ENCODE data around the gene TLR7. TPM values are rescaled to one million over a fixed set of nuclear protein-coding genes. Genes with fewer than 3 reads are reported as not detected.

Gene TLR7
- total RNA-seq, 1 donor: not detected

DNA sequence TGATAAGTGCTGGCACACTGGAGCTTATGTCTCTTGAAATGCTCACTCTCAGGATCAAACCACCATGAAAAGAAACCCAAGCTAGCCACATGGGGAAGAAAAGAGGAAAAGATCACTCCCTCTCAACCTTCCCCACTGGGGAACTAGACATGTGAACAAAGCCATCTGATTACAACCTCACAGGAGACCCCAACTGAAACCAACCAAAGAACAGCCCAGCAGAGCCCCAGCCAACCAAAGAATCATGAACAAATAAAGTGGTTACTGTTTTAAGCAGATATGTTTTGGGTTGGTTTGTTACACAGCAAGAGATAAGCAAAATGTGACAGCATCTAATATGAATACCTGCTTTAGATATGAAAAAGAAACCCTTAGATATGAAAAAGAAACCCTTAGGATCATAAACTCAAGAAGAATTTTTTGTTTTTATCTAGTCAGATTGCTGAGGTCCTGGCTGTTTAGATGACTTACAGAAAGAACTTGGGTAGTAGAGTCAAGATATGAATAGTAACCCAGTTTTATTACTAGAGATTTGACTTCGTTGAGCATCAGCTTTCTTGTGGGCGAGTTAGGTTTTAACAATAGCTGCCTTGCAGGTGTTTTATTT lies 23.7 kb upstream of the TLR7 start:
- TF ChIP-seq, protein P1, sequence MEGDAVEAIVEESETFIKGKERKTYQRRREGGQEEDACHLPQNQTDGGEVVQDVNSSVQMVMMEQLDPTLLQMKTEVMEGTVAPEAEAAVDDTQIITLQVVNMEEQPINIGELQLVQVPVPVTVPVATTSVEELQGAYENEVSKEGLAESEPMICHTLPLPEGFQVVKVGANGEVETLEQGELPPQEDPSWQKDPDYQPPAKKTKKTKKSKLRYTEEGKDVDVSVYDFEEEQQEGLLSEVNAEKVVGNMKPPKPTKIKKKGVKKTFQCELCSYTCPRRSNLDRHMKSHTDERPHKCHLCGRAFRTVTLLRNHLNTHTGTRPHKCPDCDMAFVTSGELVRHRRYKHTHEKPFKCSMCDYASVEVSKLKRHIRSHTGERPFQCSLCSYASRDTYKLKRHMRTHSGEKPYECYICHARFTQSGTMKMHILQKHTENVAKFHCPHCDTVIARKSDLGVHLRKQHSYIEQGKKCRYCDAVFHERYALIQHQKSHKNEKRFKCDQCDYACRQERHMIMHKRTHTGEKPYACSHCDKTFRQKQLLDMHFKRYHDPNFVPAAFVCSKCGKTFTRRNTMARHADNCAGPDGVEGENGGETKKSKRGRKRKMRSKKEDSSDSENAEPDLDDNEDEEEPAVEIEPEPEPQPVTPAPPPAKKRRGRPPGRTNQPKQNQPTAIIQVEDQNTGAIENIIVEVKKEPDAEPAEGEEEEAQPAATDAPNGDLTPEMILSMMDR (IDR thresholded peaks at IDR 0.05; ENCODE audit: insufficient read depth, low read depth, low read length): no peak
- DNase-seq (ENCODE audit: low read depth): no peak
- no peak overlapping the region for H3K4me3 ChIP-seq (ENCODE audit: low read depth, low read length)

DNA sequence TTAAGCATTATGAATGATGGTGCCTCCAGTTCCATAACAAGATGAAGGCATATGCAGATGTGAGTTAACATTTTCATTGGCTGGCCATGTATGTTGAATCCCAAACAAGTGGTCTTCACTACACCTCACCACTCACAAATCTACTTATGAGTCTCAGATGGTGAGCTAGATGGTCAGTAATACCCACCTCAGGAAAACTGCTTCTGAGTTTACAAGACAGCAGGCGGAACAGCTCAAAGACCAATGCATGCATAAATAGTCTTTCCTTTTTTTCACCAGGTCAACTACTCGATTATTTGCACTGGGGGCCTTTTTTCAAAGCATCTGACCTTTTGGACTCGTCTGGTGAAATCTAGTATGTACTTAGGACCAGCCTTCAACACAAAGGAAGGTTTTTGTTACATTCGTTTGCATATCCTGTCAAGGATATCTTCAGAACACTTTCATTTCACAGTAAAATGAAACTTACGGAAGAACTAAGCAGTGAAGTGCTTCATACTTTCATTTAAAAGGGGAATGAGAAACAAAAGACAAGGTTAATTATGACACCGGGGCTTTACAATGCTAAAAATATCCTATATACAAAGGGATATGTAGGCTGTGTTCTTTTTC lies 23.1 kb upstream of the TLR7 start:
- no peak for DNase-seq (ENCODE audit: low read depth)
- TF ChIP-seq, protein P1 (IDR thresholded peaks at IDR 0.05; ENCODE audit: insufficient read depth, low read depth, low read length): no peak
- no peak overlapping the region for H3K4me3 ChIP-seq (ENCODE audit: low read depth, low read length)

DNA sequence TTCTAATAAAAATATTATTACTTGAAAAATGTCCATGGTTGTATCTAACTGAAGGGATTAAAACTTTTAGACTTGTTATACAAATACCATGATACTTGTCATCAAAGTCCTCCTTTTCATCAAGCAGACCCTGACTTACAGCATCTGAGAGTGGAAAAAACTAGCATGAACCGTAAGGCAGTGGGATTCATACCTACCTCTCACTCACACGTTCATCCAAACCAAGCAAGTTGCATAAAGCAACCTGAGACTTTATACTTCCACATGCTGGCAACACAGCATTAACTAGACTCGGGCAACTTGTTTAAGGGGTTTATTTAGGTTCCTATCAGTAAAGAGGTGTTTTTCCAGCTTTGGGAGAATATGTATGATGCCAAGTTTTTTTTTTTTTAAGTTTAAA lies 22.6 kb upstream of the TLR7 start:
- DNase-seq (ENCODE audit: low read depth): no peak
- H3K4me3 ChIP-seq (ENCODE audit: low read depth, low read length): no peak overlapping the region
- TF ChIP-seq, protein P1 (IDR thresholded peaks at IDR 0.05; ENCODE audit: insufficient read depth, low read depth, low read length): no peak

DNA sequence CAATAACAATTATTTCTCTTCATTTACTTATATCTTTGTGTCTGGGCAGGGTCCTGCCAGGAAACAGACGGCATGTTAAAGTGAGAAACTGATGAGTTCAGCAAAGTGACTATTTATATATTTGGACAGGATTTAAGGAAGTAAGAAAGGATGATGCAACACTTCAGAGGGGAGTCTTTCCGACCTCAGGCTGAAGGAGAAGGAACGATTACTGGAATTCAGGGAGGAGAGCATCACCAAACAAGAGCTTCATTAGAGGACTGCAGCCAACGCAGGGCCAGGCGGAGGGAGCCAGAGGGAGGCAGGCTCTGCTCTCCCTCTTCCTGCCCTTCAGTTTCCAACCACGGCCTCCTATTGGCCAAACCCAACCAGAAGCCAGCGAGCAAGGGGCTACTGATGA lies 1.5 kb upstream of the TLR7 start:
- TF ChIP-seq, protein P1 (IDR thresholded peaks at IDR 0.05; ENCODE audit: insufficient read depth, low read depth, low read length): no peak
- DNase-seq (ENCODE audit: low read depth): peak; percentile 11
- H3K4me3 ChIP-seq (ENCODE audit: low read depth, low read length): no peak overlapping the region

DNA sequence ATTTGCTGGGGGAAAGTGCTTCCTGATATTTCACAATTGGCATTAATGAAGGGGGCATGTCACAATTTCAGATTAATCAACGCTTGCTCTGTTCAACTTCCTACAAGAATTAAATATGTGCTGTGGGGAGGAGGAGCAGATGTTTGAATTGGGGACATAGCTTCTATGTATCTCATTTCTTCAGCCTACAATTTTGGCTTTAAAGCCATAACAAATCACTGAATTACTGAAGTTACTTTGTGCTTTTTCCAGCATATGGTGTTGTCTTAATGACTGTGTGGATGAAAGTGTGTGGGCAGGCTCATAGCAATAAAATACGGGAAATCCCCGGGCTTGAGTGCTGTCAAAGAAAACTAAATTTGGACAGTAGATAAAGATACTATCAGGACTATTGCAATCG lies 813 bp downstream of the TLR7 start:
- no peak overlapping the region for H3K4me3 ChIP-seq (ENCODE audit: low read depth, low read length)
- TF ChIP-seq, protein P1 (IDR thresholded peaks at IDR 0.05; ENCODE audit: insufficient read depth, low read depth, low read length): no peak
- DNase-seq (ENCODE audit: low read depth): peak; percentile 12

DNA sequence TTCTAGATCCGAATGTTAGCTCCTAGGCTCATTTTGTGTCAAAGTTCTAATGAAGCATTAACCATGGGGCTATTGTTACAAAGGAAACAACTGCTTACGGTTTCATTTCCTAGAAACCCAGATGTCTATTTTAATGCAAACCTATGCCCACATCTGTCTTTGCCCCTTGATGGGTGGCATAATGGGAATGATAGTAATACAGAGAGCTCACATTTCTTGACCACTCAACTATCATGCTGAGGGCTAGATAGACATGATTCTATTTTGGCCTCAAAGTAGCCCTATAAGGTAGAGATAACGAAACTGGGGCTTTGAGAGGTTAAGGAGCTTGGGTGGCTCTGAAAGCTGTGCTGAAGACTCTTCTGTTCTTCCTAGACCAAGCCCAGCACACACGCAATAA lies 1.9 kb downstream of the TLR7 start:
- DNase-seq (ENCODE audit: low read depth): no peak
- TF ChIP-seq, protein P1 (IDR thresholded peaks at IDR 0.05; ENCODE audit: insufficient read depth, low read depth, low read length): no peak
- H3K4me3 ChIP-seq (ENCODE audit: low read depth, low read length): no peak overlapping the region

DNA sequence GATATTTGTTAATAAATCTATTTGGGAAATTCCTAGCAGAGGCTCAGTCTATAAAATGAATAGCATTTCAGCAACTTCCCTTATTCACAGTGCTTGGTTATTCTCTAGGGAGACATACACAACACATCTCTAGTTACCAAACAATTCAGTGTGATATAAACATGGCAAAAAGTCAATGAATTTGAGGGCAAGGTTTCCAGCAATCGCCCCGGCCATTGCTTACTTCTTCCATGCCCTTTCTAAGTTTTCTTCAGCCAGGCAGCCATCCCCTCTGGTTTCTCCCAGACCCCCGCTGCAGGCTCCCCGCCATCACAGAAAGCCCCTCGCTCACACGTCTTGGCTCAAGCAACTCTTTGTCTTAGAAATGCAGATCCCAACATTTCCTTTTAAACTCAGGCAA lies 4.4 kb downstream of the TLR7 start:
- no peak for DNase-seq (ENCODE audit: low read depth)
- TF ChIP-seq, protein P1 (IDR thresholded peaks at IDR 0.05; ENCODE audit: insufficient read depth, low read depth, low read length): no peak

More for the DNA sequence above, 4.4 kb downstream of the TLR7 start:
- H3K4me3 ChIP-seq (ENCODE audit: low read depth, low read length): no peak overlapping the region

Data from fibroblast of villous mesenchyme (primary cell).